SH-SY5Y (cell line): ENCODE data around the gene MUC6.

ENCODE experiments used
- GATA2 ChIP-seq: IDR thresholded peaks from 2 replicates; pipeline ENCODE4 v1.6.1; 2011; ENCODE audit warnings: mild to moderate bottlenecking, low read depth, low read length
- GATA3 ChIP-seq: IDR thresholded peaks from 2 replicates; pipeline ENCODE4 v1.6.1; 2011; ENCODE audit warnings: low read depth, mild to moderate bottlenecking, low read length, moderate library complexity

- TF ChIP-seq GATA3 (no peak), GATA2 (no peak)
These were observed 8.3 kb downstream of the MUC6 start for GRCh38 chr11:1028291-1028540.
